ENCODE measurements around the gene ANKRD13D.

ANKRD13D gene

DNA sequence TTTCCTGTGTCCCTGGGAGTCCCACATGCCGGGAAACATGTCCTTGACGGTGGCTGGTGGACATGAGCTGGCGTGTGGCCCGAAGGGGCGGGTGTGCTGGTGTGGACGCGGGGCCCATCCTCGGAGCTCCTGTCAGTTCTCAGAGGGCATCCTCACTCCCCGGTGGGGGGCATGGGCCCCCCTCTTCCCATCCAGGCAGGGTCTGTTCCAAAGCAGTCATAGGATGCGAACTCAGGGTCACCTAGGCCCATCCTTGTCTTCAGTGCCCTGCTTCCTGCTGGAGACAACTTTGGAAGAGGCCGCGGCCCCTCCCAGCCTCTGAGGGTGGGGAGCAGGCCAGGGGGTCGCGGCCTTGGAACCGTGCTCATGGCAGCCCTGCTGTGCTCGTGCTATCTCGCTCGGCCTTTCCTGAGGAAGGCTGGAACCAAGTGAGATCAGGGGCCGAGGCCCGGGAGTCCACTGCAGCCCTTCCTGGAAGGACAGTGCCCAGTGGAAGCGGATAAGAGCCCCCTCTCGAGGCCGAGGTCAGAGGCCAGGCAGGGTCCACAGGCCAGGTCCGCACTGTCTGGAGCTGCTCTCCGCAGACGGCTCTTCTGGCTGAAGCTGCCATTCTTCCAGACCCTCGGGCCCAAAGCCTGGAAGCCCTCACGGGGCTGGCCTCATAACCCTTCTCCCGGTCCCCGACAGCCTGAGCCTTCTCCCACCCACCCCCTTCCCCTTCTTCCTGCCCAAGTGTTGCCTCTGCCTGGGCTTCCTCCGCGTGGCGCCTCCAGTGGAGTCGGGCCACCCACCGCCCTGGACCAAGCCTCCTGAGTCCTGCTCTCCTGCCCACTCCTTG lies 14.1 kb upstream of the ANKRD13D start:
- no peak for DNase-seq

DNA sequence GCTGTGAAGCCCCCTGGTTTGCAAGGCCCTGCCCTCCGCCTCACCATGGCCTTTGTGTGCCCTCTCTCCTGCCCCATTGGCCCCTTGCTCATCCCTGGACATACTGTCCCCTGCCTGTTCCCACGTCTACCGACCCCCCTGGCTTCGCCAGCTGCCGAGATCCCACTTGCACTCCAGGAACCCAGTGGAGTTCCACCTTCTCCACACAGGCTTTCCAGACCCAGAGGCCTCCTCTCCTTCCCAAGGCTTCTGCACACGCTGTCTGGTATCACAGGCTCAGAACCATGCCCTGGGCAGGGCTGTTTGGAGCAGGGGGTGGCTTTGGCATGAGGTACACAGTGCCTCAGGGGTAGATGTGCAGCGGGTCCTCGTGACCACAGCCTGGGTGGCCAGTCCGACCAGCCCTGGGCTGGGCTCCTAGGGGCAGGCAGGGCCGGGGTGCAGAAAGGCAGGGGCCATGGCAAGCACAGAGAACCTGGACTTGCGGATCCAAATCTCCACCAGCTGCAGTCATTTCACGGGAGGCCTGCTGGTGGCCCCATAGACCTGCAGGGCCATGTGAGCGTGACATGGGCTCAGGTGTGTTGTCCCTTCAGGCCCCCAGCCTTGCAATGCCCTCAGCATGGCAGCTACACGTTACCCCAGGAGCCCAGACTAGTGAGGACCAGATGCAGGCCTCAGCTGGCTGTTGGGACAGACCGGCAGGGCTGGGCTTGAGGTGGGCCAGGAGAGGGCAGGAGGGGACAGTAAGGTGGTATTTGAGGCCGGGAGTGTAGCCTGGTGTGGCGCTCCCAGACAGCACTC lies 13.3 kb upstream of the ANKRD13D start:
- DNase-seq: no peak

GRCh38 chr11:67276781-67277230 lies 12.3 kb upstream of the ANKRD13D start:
- no peak for DNase-seq

DNA sequence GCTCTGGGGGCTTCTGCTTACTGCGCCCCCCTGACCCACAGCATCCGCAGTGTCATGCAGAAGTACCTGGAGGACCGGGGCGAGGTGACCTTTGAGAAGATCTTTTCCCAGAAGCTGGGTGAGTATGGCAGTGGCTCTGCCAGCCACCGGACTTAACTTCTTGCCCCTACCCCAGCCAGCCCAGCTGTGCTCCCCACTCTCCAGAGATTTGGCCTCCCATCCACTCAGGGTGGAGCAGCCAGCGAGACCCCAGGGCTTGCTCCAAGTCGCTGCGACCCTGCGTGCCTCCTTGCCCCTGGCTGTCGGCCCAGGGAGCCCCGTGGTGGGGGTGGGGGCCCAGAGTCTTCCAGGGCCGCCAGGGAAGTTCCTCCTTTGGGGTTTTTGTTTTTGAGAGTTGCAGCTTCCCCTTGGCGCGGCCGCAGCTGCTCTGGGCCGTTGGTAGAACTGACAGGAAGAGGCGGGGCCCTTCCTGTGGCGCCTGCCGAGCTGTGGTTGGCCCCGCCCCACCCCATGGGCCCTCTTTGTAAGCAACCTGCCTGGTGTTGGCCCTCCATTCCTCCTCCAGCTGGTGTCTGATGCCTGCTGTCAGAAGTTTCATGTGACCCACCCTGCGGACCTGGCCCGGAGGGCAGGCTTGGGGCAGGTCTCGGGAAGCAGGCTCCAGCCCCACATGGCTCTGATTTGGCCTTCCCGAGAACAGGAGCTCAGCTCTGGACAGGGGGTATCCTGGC lies 11.7 kb upstream of the ANKRD13D start:
- peak; percentile 81 to 86 for DNase-seq

GRCh38 chr11:67278135-67278938 lies 10.8 kb upstream of the ANKRD13D start:
- DNase-seq: no peak

GRCh38 chr11:67278939-67279588 lies 10.0 kb upstream of the ANKRD13D start:
- no peak for DNase-seq

DNA sequence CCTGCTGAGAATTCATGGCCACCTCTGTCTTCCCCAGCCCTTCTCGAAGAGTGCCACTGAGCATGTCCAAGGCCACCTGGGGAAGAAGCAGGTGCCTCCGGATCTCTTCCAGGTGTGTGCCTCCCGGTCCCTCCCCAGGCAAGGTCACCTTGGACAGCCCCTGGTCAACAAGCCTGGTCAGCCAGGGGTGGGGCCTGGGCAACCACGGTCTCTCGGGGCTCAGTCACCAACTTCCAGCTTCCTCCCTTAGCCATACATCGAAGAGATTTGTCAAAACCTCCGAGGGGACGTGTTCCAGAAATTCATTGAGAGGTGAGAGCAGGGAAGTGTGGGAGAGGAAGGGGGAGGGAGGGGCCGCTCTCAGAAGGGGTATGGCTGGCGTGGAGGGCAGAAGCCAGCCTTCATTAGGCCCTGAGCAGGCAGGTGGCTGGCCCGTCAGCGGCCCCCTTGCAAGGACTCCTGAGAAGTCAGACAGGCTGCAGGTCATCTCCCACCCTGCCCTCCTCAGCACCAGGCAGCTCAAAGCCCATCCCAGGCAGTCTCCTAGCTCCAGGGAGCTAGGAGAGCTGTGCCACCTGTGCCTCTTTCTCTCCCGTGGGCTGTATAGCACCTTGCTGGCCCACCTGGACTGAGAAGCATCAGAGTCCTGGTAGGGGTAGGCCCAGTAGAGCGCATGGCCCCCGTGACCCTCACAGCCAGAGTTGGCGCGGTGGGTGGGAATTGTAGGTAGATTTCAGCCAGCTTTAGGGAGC lies 9.3 kb upstream of the ANKRD13D start:
- no peak for DNase-seq

- no peak for DNase-seq
Observed at GRCh38 chr11:67280341-67280787, 8.7 kb upstream of the ANKRD13D start.

DNA sequence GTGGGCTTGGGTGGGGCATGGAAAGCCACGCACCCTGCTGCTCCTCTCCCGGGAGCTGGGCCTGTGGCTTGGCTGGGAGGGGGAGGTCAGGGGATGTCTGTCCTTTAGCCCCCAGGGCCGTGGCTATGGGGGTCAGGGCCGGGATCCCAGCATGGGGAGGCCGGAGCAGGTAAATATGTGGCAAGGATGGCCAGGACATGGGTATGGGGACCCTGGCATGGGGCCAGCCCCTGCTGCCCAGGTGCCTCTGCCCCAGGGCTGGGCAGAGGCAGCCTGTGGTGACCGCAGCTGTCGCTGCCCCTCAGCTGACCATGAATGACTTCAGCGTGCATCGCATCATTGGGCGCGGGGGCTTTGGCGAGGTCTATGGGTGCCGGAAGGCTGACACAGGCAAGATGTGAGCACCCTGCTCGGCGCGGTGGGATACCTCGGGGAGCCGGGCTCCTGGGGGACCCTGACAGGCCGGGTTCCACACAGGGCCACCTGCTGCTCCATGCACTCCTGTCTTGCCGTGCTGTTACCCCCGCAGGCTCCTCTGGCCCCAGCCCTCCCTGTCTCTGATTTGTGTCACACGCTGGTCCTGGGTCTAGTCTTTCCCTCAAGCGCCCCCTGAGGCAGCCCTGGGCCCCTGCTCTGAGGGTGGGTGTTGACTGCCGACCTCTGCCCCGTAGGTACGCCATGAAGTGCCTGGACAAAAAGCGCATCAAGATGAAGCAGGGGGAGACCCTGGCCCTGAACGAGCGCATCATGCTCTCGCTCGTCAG lies 8.1 kb upstream of the ANKRD13D start:
- DNase-seq: no peak

DNA sequence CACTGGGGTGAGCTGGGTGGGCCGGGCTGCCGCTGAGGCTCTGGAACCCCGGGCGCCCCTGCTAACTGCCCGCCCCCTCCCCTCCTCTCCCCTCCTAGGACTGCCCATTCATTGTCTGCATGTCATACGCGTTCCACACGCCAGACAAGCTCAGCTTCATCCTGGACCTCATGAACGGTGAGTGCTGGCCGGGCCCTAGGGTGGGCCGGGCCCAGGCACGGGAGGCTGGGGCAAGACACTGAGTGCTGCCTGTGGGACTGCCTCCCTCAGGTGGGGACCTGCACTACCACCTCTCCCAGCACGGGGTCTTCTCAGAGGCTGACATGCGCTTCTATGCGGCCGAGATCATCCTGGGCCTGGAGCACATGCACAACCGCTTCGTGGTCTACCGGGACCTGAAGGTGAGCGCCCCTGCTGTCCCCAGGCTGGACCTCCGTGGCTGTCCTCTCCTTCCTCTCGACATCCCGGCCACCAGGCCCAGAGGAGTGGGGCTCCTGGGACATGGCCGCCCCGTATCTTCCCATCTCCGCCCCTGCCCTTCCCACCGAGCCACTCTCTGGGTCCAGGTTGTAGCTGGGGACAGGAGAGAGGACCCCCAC lies 7.5 kb upstream of the ANKRD13D start:
- DNase-seq: no peak

DNA sequence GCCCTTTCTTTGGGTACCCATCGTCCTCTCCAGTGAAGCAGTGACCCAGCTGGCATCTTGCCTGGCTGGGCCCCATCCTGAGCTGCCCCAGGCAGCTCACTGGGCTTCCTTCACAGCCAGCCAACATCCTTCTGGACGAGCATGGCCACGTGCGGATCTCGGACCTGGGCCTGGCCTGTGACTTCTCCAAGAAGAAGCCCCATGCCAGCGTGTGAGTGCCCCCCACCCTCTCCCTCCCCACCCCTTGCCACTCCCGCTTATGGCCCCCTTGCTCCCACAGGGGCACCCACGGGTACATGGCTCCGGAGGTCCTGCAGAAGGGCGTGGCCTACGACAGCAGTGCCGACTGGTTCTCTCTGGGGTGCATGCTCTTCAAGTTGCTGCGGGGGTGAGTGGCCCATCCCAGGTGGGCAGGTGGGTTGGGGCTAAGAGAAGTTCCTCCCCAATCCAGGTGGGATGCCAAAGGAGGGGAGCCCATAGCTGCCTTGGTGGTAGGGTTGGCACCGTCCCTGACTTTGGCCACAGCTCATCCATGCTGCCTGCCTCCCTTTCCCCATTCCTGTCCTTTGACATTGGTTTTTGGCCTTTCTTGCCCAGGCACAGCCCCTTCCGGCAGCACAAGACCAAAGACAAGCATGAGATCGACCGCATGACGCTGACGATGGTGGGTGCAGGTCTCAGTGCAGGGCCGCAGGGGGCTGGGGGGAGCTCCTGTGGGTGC lies 6.8 kb upstream of the ANKRD13D start:
- DNase-seq: no peak

DNA sequence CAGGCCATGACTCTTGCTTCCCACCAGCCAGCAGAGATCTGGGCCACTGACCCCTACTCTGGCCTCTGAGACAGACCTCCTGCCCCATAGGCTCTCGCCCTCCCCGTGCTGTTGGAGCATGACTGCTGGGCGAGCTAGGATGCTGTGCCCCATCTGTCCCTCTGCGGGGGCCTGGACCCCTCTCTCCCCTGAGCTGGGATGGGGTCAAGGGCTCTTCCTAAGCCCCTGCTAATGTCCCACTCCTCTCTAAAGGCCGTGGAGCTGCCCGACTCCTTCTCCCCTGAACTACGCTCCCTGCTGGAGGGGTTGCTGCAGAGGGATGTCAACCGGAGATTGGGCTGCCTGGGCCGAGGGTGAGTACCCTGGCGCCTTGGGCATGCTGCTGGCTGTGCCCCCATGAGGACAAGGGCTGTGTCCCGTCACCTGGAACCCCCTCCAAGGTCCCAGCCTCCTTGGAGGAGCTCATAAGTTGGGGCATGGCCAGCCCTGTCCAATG lies 6.2 kb upstream of the ANKRD13D start:
- DNase-seq: no peak

DNA sequence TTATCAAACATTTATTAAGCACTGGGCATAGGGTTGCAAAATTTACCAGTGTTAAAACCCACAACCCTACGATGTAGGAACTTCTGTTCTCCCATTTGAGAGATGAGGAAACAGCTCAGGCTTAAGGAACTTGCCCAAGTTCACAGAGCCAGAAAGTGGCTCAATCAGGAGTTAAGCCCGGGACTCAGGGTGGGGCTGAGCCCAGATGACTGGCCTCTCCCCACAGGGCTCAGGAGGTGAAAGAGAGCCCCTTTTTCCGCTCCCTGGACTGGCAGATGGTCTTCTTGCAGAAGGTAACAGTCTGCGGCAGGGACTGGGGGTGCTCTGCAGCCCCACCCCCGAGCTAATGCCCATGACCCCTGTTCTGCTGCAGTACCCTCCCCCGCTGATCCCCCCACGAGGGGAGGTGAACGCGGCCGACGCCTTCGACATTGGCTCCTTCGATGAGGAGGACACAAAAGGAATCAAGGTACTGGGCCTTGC lies 5.6 kb upstream of the ANKRD13D start:
- DNase-seq: no peak

GRCh38 chr11:67284811-67285540 lies 4.1 kb upstream of the ANKRD13D start:
- DNase-seq: no peak

- no peak for DNase-seq
Observed at GRCh38 chr11:67285541-67286498, 3.3 kb upstream of the ANKRD13D start.

DNA sequence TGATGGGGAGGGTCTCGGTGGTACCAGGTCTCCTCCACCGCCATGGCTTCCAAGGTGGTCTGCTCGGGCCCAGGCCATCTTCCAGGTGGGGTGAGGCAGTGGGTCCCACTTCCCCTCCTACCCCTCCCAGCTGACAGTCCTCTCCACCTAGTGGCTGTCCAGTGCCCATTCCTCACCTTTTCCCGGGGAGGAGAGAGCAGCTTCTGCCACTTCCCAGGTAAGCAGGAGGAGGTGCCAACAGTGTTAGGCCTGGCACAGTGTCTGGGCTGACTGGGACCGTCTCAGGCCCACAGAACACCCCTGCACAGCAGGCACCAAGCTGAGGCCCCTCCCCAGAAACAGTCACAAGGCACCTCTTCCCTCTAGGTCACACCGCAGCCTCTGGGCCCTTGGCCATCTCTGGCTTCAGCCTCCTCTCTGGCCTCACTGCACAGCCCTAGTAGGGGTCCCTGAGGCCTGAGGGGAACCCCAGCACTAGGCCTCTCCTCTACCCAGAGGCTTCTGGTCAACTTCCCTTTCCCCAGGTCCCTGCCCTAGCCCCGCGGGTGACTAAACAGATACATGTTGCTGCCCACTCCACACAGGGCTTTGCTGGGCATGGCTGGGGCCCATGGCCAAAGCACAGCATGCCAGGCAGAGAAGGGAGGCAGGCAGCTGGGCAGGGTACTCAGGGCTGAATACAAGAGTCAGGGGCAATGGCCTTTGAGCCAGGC lies 2.3 kb upstream of the ANKRD13D start:
- no peak for DNase-seq
